ENCODE results near the gene APMAP.

GRCh38 chr20:24937579-24937978 is 55.0 kb downstream of the APMAP start:
- no peak for TF ChIP-seq CTCF (IDR thresholded peaks at IDR 0.05)
- TF ChIP-seq EZH2 (IDR thresholded peaks at IDR 0.05), result no peak
- TF ChIP-seq EZH2phosphoT487 (IDR thresholded peaks at IDR 0.05), result no peak

All from neural progenitor cell (in vitro differentiated cells).